HG03175 (cell line): Measurements from ENCODE around the gene MAN1A2.
A peak's percentile ranks its signal among the peaks of the same experiment; 100 is the strongest.

Experiments
- ATAC-seq: cut with Tn5 transposase; IDR thresholded peaks from one replicate; pipeline ENCODE4 v1.9.1; 2021; ENCODE audit warnings: mild to moderate bottlenecking, moderate library complexity; ENCODE audit not compliant: unreplicated experiment

The MAN1A2 gene

GRCh38 chr1:117359561-117360289, 7.5 kb upstream of the MAN1A2 start:
- no peak for ATAC-seq

GRCh38 chr1:117362986-117363385, 4.3 kb upstream of the MAN1A2 start:
- no peak for ATAC-seq

GRCh38 chr1:117363571-117364048, 3.6 kb upstream of the MAN1A2 start:
- no peak for ATAC-seq

GRCh38 chr1:117364240-117364639, 3.0 kb upstream of the MAN1A2 start:
- no peak for ATAC-seq

GRCh38 chr1:117365350-117366176, 1.7 kb upstream of the MAN1A2 start:
- no peak for ATAC-seq

GRCh38 chr1:117366177-117367045, 838 bp upstream of the MAN1A2 start:
- peak; percentile 40 for ATAC-seq

GRCh38 chr1:117368116-117369108, 1.2 kb downstream of the MAN1A2 start:
- ATAC-seq: no peak

- no peak for ATAC-seq
These were observed 2.8 kb downstream of the MAN1A2 start for GRCh38 chr1:117370071-117370470.

- ATAC-seq: no peak
These were observed 3.3 kb downstream of the MAN1A2 start for GRCh38 chr1:117370509-117370908.

- no peak for ATAC-seq
These were observed 4.3 kb downstream of the MAN1A2 start for GRCh38 chr1:117371441-117372151.

- no peak for ATAC-seq
These were observed 5.7 kb downstream of the MAN1A2 start for GRCh38 chr1:117372863-117373412.

- ATAC-seq: no peak
These were observed 6.7 kb downstream of the MAN1A2 start for GRCh38 chr1:117373932-117374331.

GRCh38 chr1:117375327-117375726, 8.1 kb downstream of the MAN1A2 start:
- no peak for ATAC-seq

GRCh38 chr1:117387060-117387633, 19.9 kb downstream of the MAN1A2 start:
- no peak for ATAC-seq

GRCh38 chr1:117388328-117388727, 21.1 kb downstream of the MAN1A2 start:
- no peak for ATAC-seq

GRCh38 chr1:117389284-117389683, 22.0 kb downstream of the MAN1A2 start:
- no peak for ATAC-seq

GRCh38 chr1:117389779-117390178, 22.5 kb downstream of the MAN1A2 start:
- ATAC-seq: no peak

GRCh38 chr1:117392771-117393170, 25.5 kb downstream of the MAN1A2 start:
- ATAC-seq: no peak

- ATAC-seq: no peak
These were observed 28.8 kb downstream of the MAN1A2 start for GRCh38 chr1:117396074-117396473.
